ENCODE data around the gene ASAP2.

The ASAP2 gene

DNA sequence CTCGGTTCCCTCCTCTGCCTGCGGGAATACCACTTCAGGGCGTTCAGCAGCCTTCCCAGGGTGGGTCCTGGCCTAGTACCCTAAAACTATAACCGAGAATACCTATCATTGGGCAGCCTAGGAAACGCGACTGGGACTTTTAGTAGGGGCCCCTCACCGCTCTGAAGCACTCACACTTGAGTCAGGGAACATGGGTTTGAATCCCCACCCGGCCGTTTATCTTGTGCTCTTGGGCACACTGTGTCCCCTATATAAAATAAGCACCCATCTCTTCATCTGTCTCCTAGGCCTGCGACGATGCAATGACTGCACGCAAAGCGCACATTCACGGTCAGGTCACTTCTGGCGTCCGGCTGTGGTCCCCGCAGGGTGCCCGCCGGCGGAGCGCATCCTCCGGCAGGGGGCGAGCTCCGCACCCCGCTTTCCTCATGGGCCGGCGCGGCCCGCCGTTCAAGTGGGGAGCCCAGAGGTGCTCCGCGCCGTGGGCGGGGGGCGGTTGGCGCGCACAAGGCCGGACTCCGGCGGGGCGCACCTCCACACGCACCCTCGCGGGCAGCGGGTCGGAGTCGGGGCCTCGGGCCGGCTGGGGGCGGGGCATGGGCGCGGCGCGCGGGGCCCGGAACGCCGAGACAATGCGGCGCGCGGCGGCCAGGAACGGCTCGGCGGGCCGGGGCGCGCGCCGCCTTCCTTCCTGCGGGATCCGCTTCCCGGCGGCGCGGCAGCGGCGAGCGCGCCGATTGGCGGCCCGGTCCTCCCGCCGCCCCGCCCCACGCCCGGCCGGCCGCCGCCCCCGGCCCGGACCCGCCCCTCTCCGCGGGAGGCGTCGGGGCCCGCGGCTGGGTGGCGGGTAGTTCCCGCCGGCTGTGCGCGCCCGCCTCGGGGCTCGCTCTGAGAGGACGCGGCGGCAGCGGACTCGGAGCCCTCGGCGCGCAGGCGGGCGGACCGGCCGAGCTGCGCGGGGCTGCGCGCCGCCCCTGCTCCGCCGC is at the start of gene ASAP2:
Gene ASAP2, plus strand, starts transcription at position 850 of the 986 bp plus-strand sequence. CDS start 293 bp downstream, outside the sequence.
- DNase-seq (ENCODE audit: low read depth in 2 of 2): peak; percentile 27 to 46

GRCh38 chr2:9158786-9159779 is 47.5 kb upstream of the ASAP2 start:
- no peak for DNase-seq (ENCODE audit: low read depth in 2 of 2)

DNA sequence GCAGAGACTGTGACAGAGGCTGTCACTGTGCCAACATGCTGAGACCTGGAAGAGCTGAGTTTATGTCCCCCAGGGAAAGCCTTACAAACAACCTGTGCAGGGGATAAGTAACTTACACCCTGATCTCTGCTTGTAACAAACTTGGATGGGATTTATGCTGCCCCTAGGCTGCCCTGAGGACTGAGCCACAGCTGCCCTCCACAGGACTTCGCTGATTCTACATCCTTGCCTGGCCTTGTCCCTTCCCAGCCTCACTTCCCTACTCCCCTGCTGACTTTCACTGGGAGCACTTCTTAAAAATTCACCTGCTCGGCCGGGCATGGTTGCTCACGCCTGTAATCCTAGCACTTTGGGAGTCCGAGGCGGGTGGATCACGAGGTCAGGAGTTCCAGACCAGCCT is 45.9 kb upstream of the ASAP2 start:
- no peak for DNase-seq (ENCODE audit: low read depth in 2 of 2)

DNA sequence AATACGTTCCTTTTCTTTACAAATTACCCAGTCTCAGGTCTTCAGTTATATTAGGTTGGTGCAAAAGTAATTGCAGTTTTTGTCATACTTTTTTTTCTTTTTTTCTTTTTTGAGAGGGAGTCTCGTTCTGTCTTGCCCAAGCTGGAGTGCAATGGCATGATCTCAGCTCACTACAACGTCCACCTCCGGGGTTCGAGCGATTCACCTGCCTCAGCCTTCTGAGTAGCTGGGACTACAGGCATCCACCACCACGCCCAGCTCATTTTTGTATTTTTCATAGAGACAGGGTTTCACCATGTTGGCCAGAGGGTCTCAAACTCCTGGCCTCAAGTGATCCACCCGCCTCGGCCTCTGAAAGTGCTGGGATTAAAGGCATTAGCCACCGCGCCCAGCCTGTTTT is 43.8 kb upstream of the ASAP2 start:
- DNase-seq (ENCODE audit: low read depth in 2 of 2): no peak

DNA sequence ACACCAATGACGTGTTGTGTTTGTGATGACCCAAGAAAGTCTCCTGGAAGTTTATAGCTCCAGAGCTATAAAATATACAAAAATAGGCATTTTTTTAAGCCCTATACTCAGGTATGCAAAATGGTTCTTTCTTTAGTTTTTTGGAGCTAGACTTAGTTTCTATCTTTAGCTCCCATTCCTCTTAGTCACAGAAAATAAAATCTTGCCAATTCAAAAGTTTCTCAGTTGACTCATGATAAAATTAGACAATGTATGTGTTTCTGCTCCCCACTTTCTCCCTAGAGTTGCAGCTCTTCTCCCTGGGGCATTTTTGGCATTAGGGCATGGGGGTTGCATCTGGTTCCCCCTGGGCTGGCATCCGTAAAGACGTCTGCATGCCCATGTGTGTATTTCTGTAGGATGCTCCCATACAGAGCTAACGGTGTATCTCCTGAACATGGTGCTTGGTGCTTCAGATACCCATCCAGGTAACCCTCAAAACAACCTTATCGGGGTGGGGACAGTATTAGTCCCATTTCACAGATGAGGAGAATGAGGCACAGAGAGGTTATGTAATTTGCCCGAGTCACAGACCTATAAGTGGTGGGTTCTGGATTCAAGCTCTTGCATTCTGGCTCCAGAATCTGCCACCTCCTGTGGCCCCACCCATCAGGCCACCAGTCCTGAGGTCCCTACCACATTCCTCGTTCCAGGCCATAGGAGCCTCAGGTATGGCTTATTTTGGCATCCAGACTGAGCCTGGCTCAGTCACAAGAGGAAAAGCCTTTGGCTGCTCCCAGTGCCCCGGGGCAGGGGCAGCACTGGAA is 43.1 kb upstream of the ASAP2 start:
- no peak for DNase-seq (ENCODE audit: low read depth in 2 of 2)

DNA sequence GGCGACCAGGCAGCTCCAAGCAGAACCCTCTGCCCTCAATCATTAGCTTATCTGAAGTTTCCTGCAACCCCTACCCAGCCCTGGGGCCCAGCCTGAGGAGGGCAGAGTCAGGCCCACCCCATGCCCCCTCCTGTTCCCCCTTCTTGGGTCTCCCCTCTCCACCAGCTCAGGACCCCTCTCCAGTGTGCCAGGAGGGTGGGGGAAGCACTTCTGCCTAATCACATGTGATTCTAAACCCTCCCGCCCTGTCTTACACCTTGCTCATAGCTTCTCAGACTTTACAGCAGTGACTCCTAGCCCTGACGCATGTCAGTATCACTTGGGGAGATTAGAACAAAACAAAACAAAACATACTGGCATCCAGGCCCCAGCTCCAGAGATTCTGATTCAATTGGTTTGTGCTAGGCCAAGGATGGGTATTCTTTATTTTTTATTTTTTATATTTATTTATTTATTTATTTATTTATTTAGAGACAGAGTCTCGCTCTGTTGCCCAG is 42.5 kb upstream of the ASAP2 start:
- DNase-seq (ENCODE audit: low read depth in 2 of 2): no peak

DNA sequence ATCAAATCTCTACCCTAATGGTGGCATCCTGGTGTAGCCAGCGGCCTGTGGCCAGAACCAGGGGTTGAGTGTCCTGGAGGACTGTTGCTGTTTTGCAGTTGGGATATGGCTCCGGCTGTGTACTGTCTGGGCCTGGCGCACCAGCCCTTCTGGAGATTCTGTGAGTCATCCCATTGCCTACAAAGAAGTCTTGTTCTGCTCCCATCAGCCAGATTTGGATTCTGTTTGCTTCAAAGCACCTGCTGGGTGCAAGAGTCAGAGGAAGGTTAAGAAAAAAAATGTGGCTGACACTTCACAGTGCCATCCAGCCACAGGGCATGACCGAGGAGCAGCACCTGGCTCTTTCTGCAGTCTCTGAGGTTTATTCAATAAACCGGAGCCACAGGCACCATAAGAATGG is 41.0 kb upstream of the ASAP2 start:
- no peak for DNase-seq (ENCODE audit: low read depth in 2 of 2)

GRCh38 chr2:9166579-9167377 is 39.8 kb upstream of the ASAP2 start:
- no peak for DNase-seq (ENCODE audit: low read depth in 2 of 2)

DNA sequence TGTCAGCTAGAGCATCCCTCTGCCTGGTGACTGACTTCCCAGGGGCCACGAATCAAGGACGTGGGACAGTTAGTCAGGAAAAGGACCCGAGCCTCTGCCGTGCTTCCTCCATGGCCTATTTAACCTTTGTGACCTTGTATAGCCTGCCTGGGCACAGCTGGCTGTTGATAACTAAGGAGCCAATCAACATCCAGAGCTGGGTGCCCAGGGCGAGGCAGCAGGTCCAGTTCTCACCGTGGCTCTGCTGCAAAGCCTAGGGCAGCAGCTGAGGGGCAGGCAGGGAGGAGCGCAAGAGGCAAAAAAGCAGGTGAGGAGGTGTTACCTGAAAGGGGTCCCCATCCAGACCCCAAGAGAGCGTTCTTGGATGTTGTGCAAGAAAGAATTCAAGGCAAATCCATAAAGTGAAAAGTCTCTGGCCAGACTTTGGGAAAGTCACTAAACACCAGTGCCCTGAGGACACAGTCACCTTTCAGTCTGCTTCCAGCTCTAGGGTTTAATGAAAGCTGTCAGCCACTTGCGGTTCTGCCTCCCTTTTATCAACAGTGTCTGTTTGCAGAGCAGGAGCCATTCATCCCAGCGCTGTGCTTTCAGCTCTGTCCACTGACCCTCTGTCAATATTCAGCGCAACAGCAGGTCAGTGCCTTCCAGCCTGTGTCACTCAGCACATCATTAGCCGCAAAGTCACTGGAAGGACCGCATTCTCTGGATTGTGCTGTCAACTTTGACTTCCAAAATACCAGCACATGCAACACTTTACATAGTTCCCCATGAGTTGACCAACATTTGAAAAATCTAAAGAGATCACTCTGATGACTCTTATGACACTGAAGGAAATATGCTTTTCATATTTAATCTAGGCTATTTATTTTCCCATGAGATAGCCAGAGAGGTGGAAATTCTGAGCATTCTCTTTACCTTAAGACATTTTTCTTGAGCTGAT is 38.6 kb upstream of the ASAP2 start:
- DNase-seq (ENCODE audit: low read depth in 2 of 2): no peak

DNA sequence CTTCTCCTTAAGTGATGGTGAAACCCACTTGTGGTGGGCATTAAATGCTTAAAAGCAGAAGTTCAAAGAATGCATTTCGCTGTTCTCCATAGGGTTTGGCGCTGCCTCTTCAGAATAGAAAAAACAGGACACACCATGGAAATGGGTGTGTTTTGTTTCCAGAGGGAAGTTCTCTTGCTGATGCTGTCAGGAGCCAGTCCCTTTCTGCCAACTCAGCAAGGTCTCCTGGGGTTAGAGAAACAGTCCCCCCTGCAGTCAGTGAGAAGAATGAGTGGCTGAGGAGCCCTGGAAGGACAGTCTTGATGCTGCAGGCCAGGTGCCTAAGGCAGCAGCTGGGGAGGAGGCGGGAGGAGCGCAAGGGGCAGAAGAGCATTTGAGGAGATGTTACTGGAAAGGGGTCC is 37.8 kb upstream of the ASAP2 start:
- no peak for DNase-seq (ENCODE audit: low read depth in 2 of 2)

- DNase-seq (ENCODE audit: low read depth in 2 of 2): no peak
These were observed 37.1 kb upstream of the ASAP2 start for GRCh38 chr2:9169349-9170107.

GRCh38 chr2:9170458-9171130 is 36.0 kb upstream of the ASAP2 start:
- DNase-seq (ENCODE audit: low read depth in 2 of 2): no peak

DNA sequence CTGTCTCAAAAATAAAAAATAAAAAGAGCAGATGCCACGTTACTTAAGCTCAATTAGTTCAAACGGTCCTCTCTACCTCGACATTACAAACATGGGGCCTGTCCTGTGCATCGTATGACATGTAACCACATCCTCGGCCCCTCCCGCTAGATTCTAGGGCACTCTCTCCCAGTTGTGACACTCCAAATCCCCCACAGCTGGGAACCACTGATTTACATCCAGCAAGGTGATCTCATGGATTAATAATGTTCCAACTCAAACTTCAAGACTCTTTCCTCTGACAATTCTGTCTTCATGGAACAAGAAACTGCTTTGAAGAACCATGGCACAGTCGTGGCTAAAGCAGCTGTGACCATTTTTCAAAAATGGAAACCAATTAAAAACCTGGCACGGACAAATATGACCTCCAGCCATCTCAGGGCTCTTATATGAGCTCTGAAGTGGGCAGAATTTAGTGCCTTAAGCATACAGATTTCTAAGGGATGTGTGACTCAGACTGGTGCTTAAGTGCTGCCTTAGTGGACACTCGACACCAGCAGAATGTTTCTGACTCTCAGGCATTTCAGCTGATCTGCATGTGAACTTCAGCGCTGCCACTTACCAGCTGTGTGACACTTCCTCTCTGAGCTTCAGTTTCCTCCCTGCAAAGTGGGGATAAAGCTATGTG is 31.7 kb upstream of the ASAP2 start:
- DNase-seq (ENCODE audit: low read depth in 2 of 2): no peak

DNA sequence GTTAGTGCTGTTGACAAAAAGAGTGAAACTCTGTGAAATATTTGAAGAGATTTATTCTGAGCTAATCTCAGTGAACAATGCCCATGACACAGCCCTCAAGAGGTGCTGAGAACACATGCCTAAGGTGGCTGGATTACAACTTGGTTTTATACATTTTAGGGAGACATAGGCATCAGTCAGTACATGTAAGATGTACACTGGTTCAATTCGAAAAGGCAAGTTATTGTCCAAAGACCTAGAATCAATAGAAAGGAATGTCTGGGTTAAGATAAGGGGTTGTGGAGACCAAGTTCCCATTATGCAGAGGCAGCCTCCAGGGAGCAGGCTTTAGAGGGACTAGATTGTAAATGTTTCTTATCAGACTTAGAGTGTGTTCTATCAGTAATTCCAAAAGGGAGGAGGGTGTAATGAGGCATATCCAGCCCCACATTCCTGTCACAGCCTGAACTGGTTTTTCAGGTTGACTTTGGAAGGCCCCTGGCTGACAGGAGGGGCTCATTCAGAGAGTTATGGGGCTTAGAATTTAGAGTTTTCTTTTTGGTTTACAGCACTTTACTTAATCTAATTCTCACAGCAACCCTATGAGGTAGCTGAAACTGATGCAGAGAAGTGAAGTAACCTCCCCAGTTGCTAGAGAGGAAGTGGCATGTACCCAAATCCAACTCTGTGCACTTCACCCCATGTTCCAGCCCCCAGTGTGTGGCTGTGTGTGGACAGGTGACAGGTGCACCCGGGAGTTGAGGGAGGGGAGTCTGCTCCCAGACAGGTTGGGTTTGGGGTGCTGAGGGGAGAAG is 28.3 kb upstream of the ASAP2 start:
- DNase-seq (ENCODE audit: low read depth in 2 of 2): no peak

- no peak for DNase-seq (ENCODE audit: low read depth in 2 of 2)
These were observed 27.6 kb upstream of the ASAP2 start for GRCh38 chr2:9178904-9179571.
